ENCODE measurements around the gene ZSWIM4.
A peak's percentile ranks its signal among the peaks of the same experiment; 100 is the strongest.

Gene ZSWIM4

GRCh38 chr19:13821292-13821691 is 26.0 kb downstream of the ZSWIM4 start:
- Histone ChIP-seq H3K9me3 (ENCODE audit: control insufficient read depth, insufficient read depth, low read length) (no peaks in the 10 kb centered on the region), H3K9me2 (replicated peaks; ENCODE audit: control insufficient read depth, low read length) (no peaks in the 10 kb centered on the region), H3F3A (ENCODE audit: control insufficient read depth, insufficient read depth) (peaks cover 3% of the 10 kb centered on the region; the same call in 1 of the 2 replicates), H3K4me1 (ENCODE audit: control insufficient read depth, low read length) (peaks cover 34% of the 10 kb centered on the region), H3K79me2 (ENCODE audit: control insufficient read depth, low read length) (no peaks in the 10 kb centered on the region), H3K36me3 (ENCODE audit: control insufficient read depth, low read length) (peaks cover 3% of the 10 kb centered on the region; the same call in 1 of the 2 replicates), H4K20me1 (ENCODE audit: control insufficient read depth, insufficient read depth, low read depth, low read length) (no peaks in the 10 kb centered on the region), H3K27me3 (ENCODE audit: control insufficient read depth, low read length) (no peaks in the 10 kb centered on the region), H3K27ac (ENCODE audit: low read depth, low read length) (peak overlapping the region; percentile 67; the same call in 1 of the 2 replicates), H3K4me3 (ENCODE audit: low read length) (no peak overlapping the region), H3K4me2 (ENCODE audit: low read length) (peak overlapping the region; percentile 56)
- no peak for TF ChIP-seq EZH2phosphoT487 (IDR thresholded peaks at IDR 0.05; ENCODE audit: borderline replicate concordance, low read length)
- no peak for TF ChIP-seq CTCF (IDR thresholded peaks at IDR 0.05; ENCODE audit: low read depth, low read length, poor library complexity, severe bottlenecking)

- Histone ChIP-seq H3K9me2 (replicated peaks; ENCODE audit: control insufficient read depth, low read length) (no peaks in the 10 kb centered on the region), H3K36me3 (ENCODE audit: control insufficient read depth, low read length) (peaks cover 3% of the 10 kb centered on the region; the same call in 1 of the 2 replicates), H4K20me1 (ENCODE audit: control insufficient read depth, insufficient read depth, low read depth, low read length) (no peaks in the 10 kb centered on the region), H3K27ac (ENCODE audit: low read depth, low read length) (no peak overlapping the region), H3K4me2 (ENCODE audit: low read length) (no peak overlapping the region), H3K4me1 (ENCODE audit: control insufficient read depth, low read length) (peaks cover 34% of the 10 kb centered on the region), H3K79me2 (ENCODE audit: control insufficient read depth, low read length) (no peaks in the 10 kb centered on the region), H3K4me3 (ENCODE audit: low read length) (no peak overlapping the region), H3K27me3 (ENCODE audit: control insufficient read depth, low read length) (no peaks in the 10 kb centered on the region), H3F3A (ENCODE audit: control insufficient read depth, insufficient read depth) (peaks cover 3% of the 10 kb centered on the region; the same call in 1 of the 2 replicates), H3K9me3 (ENCODE audit: control insufficient read depth, insufficient read depth, low read length) (no peaks in the 10 kb centered on the region)
- TF ChIP-seq CTCF (IDR thresholded peaks at IDR 0.05; ENCODE audit: low read depth, low read length, poor library complexity, severe bottlenecking) (no peak), EZH2phosphoT487 (IDR thresholded peaks at IDR 0.05; ENCODE audit: borderline replicate concordance, low read length) (no peak)
Observed at GRCh38 chr19:13823256-13823655, 28.0 kb downstream of the ZSWIM4 start.

GRCh38 chr19:13823901-13824300 is 28.7 kb downstream of the ZSWIM4 start:
- Histone ChIP-seq H3K36me3 (ENCODE audit: control insufficient read depth, low read length) (peaks cover 3% of the 10 kb centered on the region; the same call in 1 of the 2 replicates), H3K79me2 (ENCODE audit: control insufficient read depth, low read length) (no peaks in the 10 kb centered on the region), H4K20me1 (ENCODE audit: control insufficient read depth, insufficient read depth, low read depth, low read length) (no peaks in the 10 kb centered on the region), H3K27ac (ENCODE audit: low read depth, low read length) (no peak overlapping the region), H3K27me3 (ENCODE audit: control insufficient read depth, low read length) (no peaks in the 10 kb centered on the region), H3K9me3 (ENCODE audit: control insufficient read depth, insufficient read depth, low read length) (no peaks in the 10 kb centered on the region), H3K4me3 (ENCODE audit: low read length) (no peak overlapping the region), H3K4me1 (ENCODE audit: control insufficient read depth, low read length) (peaks cover 34% of the 10 kb centered on the region), H3K9me2 (replicated peaks; ENCODE audit: control insufficient read depth, low read length) (no peaks in the 10 kb centered on the region), H3F3A (ENCODE audit: control insufficient read depth, insufficient read depth) (peaks cover 3% of the 10 kb centered on the region; the same call in 1 of the 2 replicates), H3K4me2 (ENCODE audit: low read length) (no peak overlapping the region)
- no peak for TF ChIP-seq CTCF (IDR thresholded peaks at IDR 0.05; ENCODE audit: low read depth, low read length, poor library complexity, severe bottlenecking)
- TF ChIP-seq EZH2phosphoT487 (IDR thresholded peaks at IDR 0.05; ENCODE audit: borderline replicate concordance, low read length) = no peak
